HFF-Myc (cell line): Measurements from ENCODE around the gene EMC8.

Source experiments
- DNase-seq: peaks from one replicate; pipeline ENCODE4 v3.0.0-alpha.2; 2011; ENCODE audit warnings: low read depth; ENCODE audit errors: extremely low read depth
- H3K4me3 ChIP-seq: replicated peaks from 2 replicates; pipeline ENCODE4 v1.5.1; 2011; ENCODE audit warnings: low read depth, mild to moderate bottlenecking, control low read depth, low read length
- CTCF ChIP-seq: IDR thresholded peaks from 2 replicates; pipeline ENCODE4 v1.5.1; 2012; ENCODE audit warnings: mild to moderate bottlenecking, low read depth, low read length, control low read depth; ENCODE audit errors: missing control alignments

Gene EMC8

DNA sequence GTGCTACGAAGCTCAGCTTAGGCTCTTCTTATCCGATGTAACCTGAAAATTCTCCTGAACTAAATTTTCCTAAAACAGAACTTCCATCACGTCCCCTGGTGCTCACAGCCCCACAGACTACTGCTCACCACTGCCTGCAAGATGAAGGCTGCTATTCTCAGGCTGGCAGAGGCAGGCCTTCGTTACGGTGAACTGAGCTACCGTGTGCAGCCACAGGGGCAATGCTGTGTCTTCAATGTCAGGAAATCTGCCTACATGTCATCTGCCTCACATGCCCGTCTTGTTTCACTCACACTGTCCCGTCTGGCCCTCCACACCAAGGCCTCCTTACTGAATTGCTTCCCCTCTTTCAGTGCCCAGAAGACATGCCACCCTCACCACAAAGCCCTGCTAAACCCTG, 15.9 kb downstream of the EMC8 start:
- H3K4me3 ChIP-seq: no peak overlapping the region
- TF ChIP-seq CTCF: no peak

DNA sequence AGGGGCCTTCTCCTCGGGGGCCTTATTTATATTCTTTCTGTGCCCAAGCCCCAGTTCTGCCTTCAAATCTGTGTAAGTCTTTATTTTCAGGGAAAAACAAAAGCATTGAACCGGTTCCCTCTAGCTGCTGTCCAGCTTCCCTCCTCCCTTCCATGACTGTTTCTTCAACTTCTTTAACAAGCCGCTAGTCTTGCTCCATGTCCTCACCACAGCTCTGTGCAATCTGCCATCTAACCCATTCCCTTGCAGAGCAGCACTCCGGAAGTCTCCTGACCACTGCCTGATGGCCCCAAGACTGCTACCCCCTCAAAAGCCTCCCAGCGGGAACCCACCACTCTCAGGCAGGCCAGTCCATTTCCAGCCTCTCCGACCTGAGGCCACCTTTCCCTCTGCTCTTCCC, 16.9 kb downstream of the EMC8 start:
- no peak for DNase-seq
- TF ChIP-seq CTCF: no peak
- H3K4me3 ChIP-seq: no peak overlapping the region

More for the DNA sequence above, 15.9 kb downstream of the EMC8 start:
- no peak for DNase-seq

- H3K4me3 ChIP-seq: no peak overlapping the region
- DNase-seq: no peak
- TF ChIP-seq CTCF: no peak
These were observed 17.5 kb downstream of the EMC8 start for GRCh38 chr16:85781695-85782370.

DNA sequence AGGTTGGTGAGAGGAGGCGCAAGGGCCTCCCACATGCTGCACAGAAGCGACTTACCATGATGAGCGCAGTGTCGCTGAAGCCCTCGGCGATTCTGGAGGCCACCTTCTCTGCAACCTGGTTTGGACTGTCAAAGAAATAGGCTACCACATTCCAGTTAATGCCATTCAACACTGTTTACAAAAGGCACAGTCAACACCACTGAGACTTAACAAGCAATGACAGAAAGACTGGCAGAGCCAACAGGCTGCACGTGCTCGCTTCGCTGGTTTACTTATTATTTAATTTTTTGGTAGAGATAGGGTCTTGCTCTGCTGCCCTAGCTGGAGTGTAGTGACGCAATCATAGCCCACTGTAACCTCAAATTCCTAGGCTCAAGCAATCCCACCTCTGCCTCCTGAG, 18.2 kb downstream of the EMC8 start:
- H3K4me3 ChIP-seq: no peak overlapping the region
- no peak for TF ChIP-seq CTCF
- no peak for DNase-seq

DNA sequence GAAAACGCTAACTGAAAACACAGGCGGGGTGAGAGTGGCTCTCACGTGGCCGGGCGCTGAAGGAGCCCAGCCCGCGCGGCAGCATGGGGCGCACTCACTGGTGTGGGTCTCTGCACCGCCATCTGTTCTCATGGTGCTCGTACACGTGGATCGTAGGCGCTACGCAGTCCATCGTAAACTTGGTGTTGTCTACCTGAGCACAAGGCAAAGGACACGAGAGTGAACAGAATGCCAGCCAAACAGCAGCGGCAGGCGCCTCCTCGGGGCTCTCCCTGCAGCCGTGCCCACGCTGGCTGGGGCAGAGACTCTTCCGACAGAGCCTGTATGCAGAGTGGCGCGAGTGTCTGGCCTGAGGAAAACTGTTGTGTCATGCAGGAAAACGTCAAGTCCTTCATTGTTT, 19.1 kb downstream of the EMC8 start:
- TF ChIP-seq CTCF: no peak

DNA sequence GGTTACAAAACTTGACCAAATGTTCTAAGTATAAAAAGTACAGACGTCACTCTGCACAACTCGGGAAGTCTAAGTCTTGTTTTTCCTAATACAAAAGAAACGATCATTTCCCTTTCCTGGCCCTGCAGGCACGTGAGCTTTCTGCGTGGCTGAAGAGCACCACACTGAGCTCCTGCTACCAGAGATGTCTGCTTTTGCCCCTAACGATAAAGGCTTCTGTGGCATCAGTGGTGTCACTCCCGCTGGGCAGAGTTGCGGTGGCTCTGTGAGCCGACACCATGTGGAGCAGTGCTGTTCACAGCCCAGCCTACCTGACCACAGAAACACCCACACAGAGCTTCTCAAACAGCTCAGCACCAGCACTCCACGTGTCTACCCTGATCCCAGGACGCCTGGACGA, 20.5 kb downstream of the EMC8 start:
- DNase-seq: no peak
- no peak overlapping the region for H3K4me3 ChIP-seq
- TF ChIP-seq CTCF: no peak

More for the DNA sequence above, 19.1 kb downstream of the EMC8 start:
- no peak overlapping the region for H3K4me3 ChIP-seq
- DNase-seq: no peak
